ENCODE measurements around the gene TMED8.

DNA sequence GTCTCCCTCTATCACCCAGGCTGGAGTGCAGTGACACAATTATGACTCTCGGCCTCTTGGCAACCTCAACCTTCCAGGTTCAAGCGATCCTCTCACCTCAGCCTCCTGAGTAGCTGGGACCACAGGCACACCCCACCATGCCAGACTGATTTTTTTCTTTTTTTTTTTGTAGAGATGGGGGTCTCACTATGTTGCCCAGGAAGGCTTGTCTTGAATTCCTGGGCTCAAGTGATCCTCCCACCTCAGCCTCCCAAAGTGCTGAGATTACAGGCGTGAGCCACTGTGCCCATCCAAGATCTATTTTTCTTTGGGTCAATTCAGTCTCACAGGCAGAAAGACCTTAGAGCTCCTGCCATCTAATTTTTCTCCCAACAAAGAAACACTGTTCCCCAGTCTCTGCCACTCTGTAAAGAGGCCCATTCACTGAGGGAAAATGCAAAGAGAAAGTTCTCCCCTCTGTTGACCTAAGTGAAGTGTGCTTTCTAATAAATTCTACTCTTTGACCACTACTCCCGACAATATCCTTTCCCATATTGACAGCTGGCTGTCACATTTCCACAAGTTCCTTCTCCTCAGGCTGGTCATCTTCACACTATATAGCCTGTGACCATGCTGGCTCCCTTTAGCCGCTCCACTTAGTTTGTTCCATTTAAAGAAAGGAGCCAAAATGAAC lies 23.3 kb downstream of the TMED8 start:
- TF ChIP-seq, protein P1, sequence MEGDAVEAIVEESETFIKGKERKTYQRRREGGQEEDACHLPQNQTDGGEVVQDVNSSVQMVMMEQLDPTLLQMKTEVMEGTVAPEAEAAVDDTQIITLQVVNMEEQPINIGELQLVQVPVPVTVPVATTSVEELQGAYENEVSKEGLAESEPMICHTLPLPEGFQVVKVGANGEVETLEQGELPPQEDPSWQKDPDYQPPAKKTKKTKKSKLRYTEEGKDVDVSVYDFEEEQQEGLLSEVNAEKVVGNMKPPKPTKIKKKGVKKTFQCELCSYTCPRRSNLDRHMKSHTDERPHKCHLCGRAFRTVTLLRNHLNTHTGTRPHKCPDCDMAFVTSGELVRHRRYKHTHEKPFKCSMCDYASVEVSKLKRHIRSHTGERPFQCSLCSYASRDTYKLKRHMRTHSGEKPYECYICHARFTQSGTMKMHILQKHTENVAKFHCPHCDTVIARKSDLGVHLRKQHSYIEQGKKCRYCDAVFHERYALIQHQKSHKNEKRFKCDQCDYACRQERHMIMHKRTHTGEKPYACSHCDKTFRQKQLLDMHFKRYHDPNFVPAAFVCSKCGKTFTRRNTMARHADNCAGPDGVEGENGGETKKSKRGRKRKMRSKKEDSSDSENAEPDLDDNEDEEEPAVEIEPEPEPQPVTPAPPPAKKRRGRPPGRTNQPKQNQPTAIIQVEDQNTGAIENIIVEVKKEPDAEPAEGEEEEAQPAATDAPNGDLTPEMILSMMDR (conservative IDR thresholded peaks at IDR 0.05): no peak
- no peak for TF ChIP-seq ZFX (IDR thresholded peaks at IDR 0.05)
